Left renal cortex interstitium (tissue), 4 donors: ENCODE data around the gene ZMAT5. TPM values are rescaled to one million over a fixed set of nuclear protein-coding genes. Genes with fewer than 3 reads are reported as not detected.

Source experiments
- DNase-seq, 4 donors: peaks; one replicate each; pipeline ENCODE4 v3.0.0-alpha.2; 2013; ENCODE audit warnings: low read depth in 4 of 4, low spot score in 2 of 4, missing footprints in 1 of 4
- polyA plus RNA-seq, 4 donors: library from polyadenylated mRNA; unstranded; fragments of 120-200 nt; gene quantifications; one replicate each; pipeline ENCODE4 v1.2.1, GENCODE V29; 2013; ENCODE audit not compliant: insufficient read length in 4 of 4

The ZMAT5 gene
- polyA plus RNA-seq, 4 donors = 22.3 to 31.2 (median 26.1) TPM

GRCh38 chr22:29713156-29713727 is 53.6 kb downstream of the ZMAT5 start:
- no peak for DNase-seq

- DNase-seq = no peak
Observed at GRCh38 chr22:29712119-29712518, 54.7 kb downstream of the ZMAT5 start.

- DNase-seq = no peak
Observed at GRCh38 chr22:29710922-29711593, 55.7 kb downstream of the ZMAT5 start.

- no peak for DNase-seq
Observed at GRCh38 chr22:29710193-29710592, 56.6 kb downstream of the ZMAT5 start.

- no peak for DNase-seq
Observed at GRCh38 chr22:29707471-29707870, 59.3 kb downstream of the ZMAT5 start.

GRCh38 chr22:29707010-29707409 is 59.8 kb downstream of the ZMAT5 start:
- DNase-seq = no peak

GRCh38 chr22:29706486-29706885 is 60.3 kb downstream of the ZMAT5 start:
- no peak for DNase-seq

GRCh38 chr22:29705651-29706050 is 61.2 kb downstream of the ZMAT5 start:
- no peak for DNase-seq

GRCh38 chr22:29704528-29705285 is 62.1 kb downstream of the ZMAT5 start:
- DNase-seq = no peak

GRCh38 chr22:29703569-29704195 is 63.1 kb downstream of the ZMAT5 start:
- no peak for DNase-seq

- DNase-seq = no peak
Observed at GRCh38 chr22:29702931-29703501, 63.8 kb downstream of the ZMAT5 start.

GRCh38 chr22:29702000-29702930 is 64.5 kb downstream of the ZMAT5 start:
- no peak for DNase-seq

GRCh38 chr22:29701155-29701999 is 65.4 kb downstream of the ZMAT5 start:
- no peak for DNase-seq

- DNase-seq = no peak
Observed at GRCh38 chr22:29700900-29701154, 66.0 kb downstream of the ZMAT5 start.

GRCh38 chr22:29700206-29700899 is 66.5 kb downstream of the ZMAT5 start:
- DNase-seq = no peak

- no peak for DNase-seq
Observed at GRCh38 chr22:29697853-29698598, 68.8 kb downstream of the ZMAT5 start.

GRCh38 chr22:29695129-29695926 is 71.5 kb downstream of the ZMAT5 start:
- DNase-seq = no peak
